ENCODE measurements around the gene CEACAM4. TPM values are rescaled to one million over a fixed set of nuclear protein-coding genes. Genes with fewer than 3 reads are reported as not detected.

Gene CEACAM4
- total RNA-seq: under 1 TPM; 0.36 to 0.84 TPM
- polyA plus RNA-seq (2013, experiment 1 of 2): 6.3 TPM
- 1.8 TPM for polyA plus RNA-seq (2013, experiment 2 of 2)
- total RNA-seq: 0 to 4.3 (median 0.34) reads per million in 172 experiments

- Histone ChIP-seq H3K4me1 (ENCODE audit: insufficient read depth, low read length) (no peaks in the 10 kb centered on the region), H3K36me3 (ENCODE audit: insufficient read depth, low read length) (no peaks in the 10 kb centered on the region), H3K4me3 (ENCODE audit: low read length) (peak within 1 kb of the TSS; percentile 38), H3K27me3 (ENCODE audit: control insufficient read depth in 1 of 2, insufficient read depth in 2 of 2, low read length in 2 of 2) (peaks cover 16 to 18% of the 10 kb centered on the region in 2 experiments), H3K27ac (ENCODE audit: low read depth in 1 of 2, low read length in 2 of 2) (no peak within 1 kb of the TSS), H3K9me3 (ENCODE audit: control insufficient read depth in 1 of 2, insufficient read depth in 1 of 2, low read length in 2 of 2) (peaks cover 0 to 6% of the 10 kb centered on the region in 2 experiments)
- Mint-ChIP-seq H3K27me3 (peaks cover 30% of the 10 kb centered on the region), H3K4me3 (peak within 1 kb of the TSS; percentile 25), H3K9me3 (peaks cover 5% of the 10 kb centered on the region), H3K27ac (no peak within 1 kb of the TSS), H3K36me3 (ENCODE audit: low read depth) (no peaks in the 10 kb centered on the region), H3K4me1 (ENCODE audit: low read depth) (no peaks in the 10 kb centered on the region)
- TF ChIP-seq, protein P1, sequence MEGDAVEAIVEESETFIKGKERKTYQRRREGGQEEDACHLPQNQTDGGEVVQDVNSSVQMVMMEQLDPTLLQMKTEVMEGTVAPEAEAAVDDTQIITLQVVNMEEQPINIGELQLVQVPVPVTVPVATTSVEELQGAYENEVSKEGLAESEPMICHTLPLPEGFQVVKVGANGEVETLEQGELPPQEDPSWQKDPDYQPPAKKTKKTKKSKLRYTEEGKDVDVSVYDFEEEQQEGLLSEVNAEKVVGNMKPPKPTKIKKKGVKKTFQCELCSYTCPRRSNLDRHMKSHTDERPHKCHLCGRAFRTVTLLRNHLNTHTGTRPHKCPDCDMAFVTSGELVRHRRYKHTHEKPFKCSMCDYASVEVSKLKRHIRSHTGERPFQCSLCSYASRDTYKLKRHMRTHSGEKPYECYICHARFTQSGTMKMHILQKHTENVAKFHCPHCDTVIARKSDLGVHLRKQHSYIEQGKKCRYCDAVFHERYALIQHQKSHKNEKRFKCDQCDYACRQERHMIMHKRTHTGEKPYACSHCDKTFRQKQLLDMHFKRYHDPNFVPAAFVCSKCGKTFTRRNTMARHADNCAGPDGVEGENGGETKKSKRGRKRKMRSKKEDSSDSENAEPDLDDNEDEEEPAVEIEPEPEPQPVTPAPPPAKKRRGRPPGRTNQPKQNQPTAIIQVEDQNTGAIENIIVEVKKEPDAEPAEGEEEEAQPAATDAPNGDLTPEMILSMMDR (IDR thresholded peaks at IDR 0.05): no peak
- DNase-seq (peak in 3 of 14 experiments; percentile 11 to 47 (median 42)), ATAC-seq (ENCODE audit: poor library complexity) (no peak)
- POLR2A ChIA-PET: no interaction called here
- CTCF ChIA-PET: no interaction called here
- intact Hi-C loops (cut with DNase I, micrococcal nuclease): no loop called here
These were observed at the start of gene CEACAM4 for GRCh38 chr19:41626877-41627276. Gene CEACAM4 (minus strand): TSS chr19:41627074. CDS start chr19:41626963, 111 bp downstream.

GRCh38 chr19:41671486-41671885, 44.6 kb upstream of the CEACAM4 start:
- Histone ChIP-seq H3K9me3 (ENCODE audit: control insufficient read depth in 1 of 2, insufficient read depth in 1 of 2, low read length in 2 of 2) (peaks cover 0 to 6% of the 10 kb centered on the region in 2 experiments), H3K4me3 (ENCODE audit: low read length) (no peak overlapping the region), H3K4me1 (ENCODE audit: insufficient read depth, low read length) (no peaks in the 10 kb centered on the region), H3K27ac (ENCODE audit: low read depth in 1 of 2, low read length in 2 of 2) (no peak overlapping the region), H3K27me3 (ENCODE audit: control insufficient read depth in 1 of 2, insufficient read depth in 2 of 2, low read length in 2 of 2) (peaks cover 16 to 49% of the 10 kb centered on the region in 2 experiments), H3K36me3 (ENCODE audit: insufficient read depth, low read length) (no peaks in the 10 kb centered on the region)
- Mint-ChIP-seq H3K4me1 (ENCODE audit: low read depth) (no peaks in the 10 kb centered on the region), H3K9me3 (no peaks in the 10 kb centered on the region), H3K27ac (no peak overlapping the region), H3K4me3 (no peak overlapping the region), H3K27me3 (peaks cover 88% of the 10 kb centered on the region), H3K36me3 (ENCODE audit: low read depth) (no peaks in the 10 kb centered on the region)
- POLR2A ChIA-PET: no interaction called here
- TF ChIP-seq, protein P1 (IDR thresholded peaks at IDR 0.05): no peak
- DNase-seq (no peak), ATAC-seq (ENCODE audit: poor library complexity) (no peak)
- intact Hi-C loops (cut with DNase I, micrococcal nuclease): no loop called here
- CTCF ChIA-PET: no interaction called here

GRCh38 chr19:41670755-41671154, 43.9 kb upstream of the CEACAM4 start:
- ChIA-PET CTCF (no interaction called here), POLR2A (no interaction called here)
- Histone ChIP-seq H3K36me3 (ENCODE audit: insufficient read depth, low read length) (no peaks in the 10 kb centered on the region), H3K27ac (ENCODE audit: low read depth in 1 of 2, low read length in 2 of 2) (no peak overlapping the region), H3K27me3 (ENCODE audit: control insufficient read depth in 1 of 2, insufficient read depth in 2 of 2, low read length in 2 of 2) (peaks cover 16 to 49% of the 10 kb centered on the region in 2 experiments), H3K9me3 (ENCODE audit: control insufficient read depth in 1 of 2, insufficient read depth in 1 of 2, low read length in 2 of 2) (peaks cover 6 to 11% of the 10 kb centered on the region in 2 experiments), H3K4me3 (ENCODE audit: low read length) (no peak overlapping the region), H3K4me1 (ENCODE audit: insufficient read depth, low read length) (no peaks in the 10 kb centered on the region)
- Mint-ChIP-seq H3K27ac (no peak overlapping the region), H3K9me3 (peaks cover 6% of the 10 kb centered on the region), H3K4me1 (ENCODE audit: low read depth) (no peaks in the 10 kb centered on the region), H3K36me3 (ENCODE audit: low read depth) (no peaks in the 10 kb centered on the region), H3K4me3 (no peak overlapping the region), H3K27me3 (peaks cover 83% of the 10 kb centered on the region)
- intact Hi-C loops (cut with DNase I, micrococcal nuclease): no loop called here
- DNase-seq (no peak), ATAC-seq (ENCODE audit: poor library complexity) (no peak)
- TF ChIP-seq, protein P1 (IDR thresholded peaks at IDR 0.05): no peak

All from CD4-positive, alpha-beta T cell (primary cell).